K562 (cell line): ENCODE results near the gene DIS3L2. TPM values are rescaled to one million over a fixed set of nuclear protein-coding genes. Genes with fewer than 3 reads are reported as not detected.

Source experiments
- ATAC-seq: fragments of 200-7000 bp; cut with Tn5 transposase; 3 replicates; pipeline ENCODE4 v1.9.1; 2020; ENCODE audit warnings: moderate library complexity
- BruUV-seq: library from RNA; stranded (reverse); fragments of 400-500 nt; replicated peaks from 2 replicates; lab custom pipeline; 2021; lab: Mats Ljungman, UMichigan
- CTCF ChIA-PET: fragments of 300-600 bp; formaldehyde crosslinking; extraction: SDS; loops from one replicate; lab custom pipeline; 2021; ENCODE audit warnings: low intra/inter-chr PET ratio; lab: Yijun Ruan, JAX
- POLR2A ChIA-PET: fragments of 300-600, 350-650 bp; sonication (Branson Sonifier 250); formaldehyde crosslinking; extraction: SDS; loops from one replicate; lab custom pipeline; 2021; ENCODE audit warnings: antibody characterized with exemption, inconsistent platforms; lab: Yijun Ruan, JAX
- DNase-seq, 4 experiments: peaks; one replicate each; pipeline versions ENCODE4 v3.0.0 to v3.0.0-alpha.2; 2011 to 2018; ENCODE audit warnings: low spot score in 3 of 4, mixed read lengths in 3 of 4; ENCODE audit errors: extremely low read depth in 1 of 4
- FAIRE-seq: peaks from 2 replicates; lab custom pipeline; 2011; peaks lifted over from hg19 to GRCh38; lab: Jason Lieb, UNC
- H2AFZ ChIP-seq: 2 replicates; pipeline ENCODE4 v1.6.0; 2011; ENCODE audit warnings: low read depth, low read length, control low read depth, inconsistent platforms
- H3K27ac ChIP-seq: fragments of 200-600 bp; 3 replicates; pipeline ENCODE4 v1.8.0; 2011; ENCODE audit warnings: low read depth, mild to moderate bottlenecking, control low read depth, inconsistent platforms, low read length, moderate library complexity, mixed read lengths; ENCODE audit errors: extremely low read depth
- H3K27me3 ChIP-seq, 2 experiments: fragments of 300-600 bp in 1 of 2; 2 replicates in 1 of 2; 3 replicates in 1 of 2; pipeline versions ENCODE4 v1.6.0 to v1.8.0; 2011; ENCODE audit warnings: inconsistent platforms in 2 of 2, low read length in 2 of 2, mild to moderate bottlenecking in 1 of 2, mixed read lengths in 1 of 2, moderate library complexity in 1 of 2; ENCODE audit not compliant: control insufficient read depth in 2 of 2, insufficient read depth in 2 of 2
- H3K36me3 ChIP-seq: fragments of 300-600 bp; 3 replicates; pipeline ENCODE4 v1.8.0; 2011; ENCODE audit warnings: mild to moderate bottlenecking, low read length, inconsistent platforms; ENCODE audit not compliant: control insufficient read depth, insufficient read depth
- H3K4me1 ChIP-seq, 2 experiments: fragments of 200-600 bp in 1 of 2; replicated peaks in 1 of 2; 2 replicates in 1 of 2; 3 replicates in 1 of 2; pipeline versions ENCODE4 v1.5.1 to v1.8.0; 2011; ENCODE audit warnings: inconsistent platforms in 2 of 2, low read length in 2 of 2, mild to moderate bottlenecking in 1 of 2, mixed read lengths in 1 of 2, moderate library complexity in 1 of 2; ENCODE audit not compliant: control insufficient read depth in 2 of 2, insufficient read depth in 2 of 2
- H3K4me2 ChIP-seq: 2 replicates; pipeline ENCODE4 v1.6.1; 2011; ENCODE audit warnings: low read length, control low read depth, inconsistent platforms, mixed read lengths; ENCODE audit not compliant: insufficient read depth
- H3K4me3 ChIP-seq: fragments of 200-600 bp; sonication (generic), shearing (Covaris generic); 2 replicates; pipeline ENCODE4 v1.5.1; 2016; ENCODE audit warnings: control low read depth, inconsistent platforms
- H3K79me2 ChIP-seq: fragments of 200-600 bp; 3 replicates; pipeline ENCODE4 v1.8.0; 2011; ENCODE audit warnings: low read length, inconsistent platforms; ENCODE audit not compliant: control insufficient read depth, insufficient read depth
- H3K9ac ChIP-seq, 2 experiments: 2 replicates each; pipeline versions ENCODE4 v1.6.0 to v1.6.1; 2011; ENCODE audit warnings: low read depth in 2 of 2, low read length in 2 of 2, control low read depth in 1 of 2, inconsistent platforms in 1 of 2, mild to moderate bottlenecking in 1 of 2, mixed read lengths in 1 of 2; ENCODE audit not compliant: insufficient read depth in 1 of 2
- H3K9me1 ChIP-seq: one replicate; pipeline ENCODE4 v1.6.0; 2011; ENCODE audit warnings: inconsistent platforms, mild to moderate bottlenecking, low read length, moderate library complexity; ENCODE audit not compliant: control insufficient read depth, insufficient read depth
- H3K9me3 ChIP-seq: replicated peaks from 2 replicates; pipeline ENCODE4 v1.5.1; 2011; ENCODE audit warnings: low read depth, low read length, inconsistent platforms; ENCODE audit not compliant: control insufficient read depth, insufficient read depth
- H4K20me1 ChIP-seq: replicated peaks from 2 replicates; pipeline ENCODE4 v1.6.1; 2011; ENCODE audit warnings: low read length, inconsistent platforms, mixed read lengths; ENCODE audit not compliant: control insufficient read depth, insufficient read depth
- BHLHE40 ChIP-seq: IDR thresholded peaks from 2 replicates; pipeline ENCODE4 v1.6.1; 2011; ENCODE audit warnings: low read length, improper control_type of control experiment
- HNRNPH1 ChIP-seq: fragments of 200-400 bp; formaldehyde crosslinking; optimal IDR thresholded peaks from 2 replicates; pipeline ENCODE3; 2017; ENCODE audit warnings: low read depth, mild to moderate bottlenecking, low read length, moderate library complexity
- NKRF ChIP-seq: fragments of 450-650 bp; IDR thresholded peaks from 2 replicates; pipeline ENCODE4 v1.6.1; 2016; ENCODE audit warnings: borderline replicate concordance
- WGBS: fragments of 100-300 bp; shearing (Covaris generic); methylation state at CpG from one replicate; pipeline ENCODE4 v1.1.6; 2016; ENCODE audit warnings: low coverage, mixed read lengths; ENCODE audit not compliant: insufficient coverage; ENCODE audit errors: missing lambda C conversion rate; 5-methylcytosine and 5-hydroxymethylcytosine counted together
- in situ Hi-C: fragments of 300-500 bp; cut with MboI; formaldehyde crosslinking; loops from 4 replicates; pipeline ENCODE4 v1.15.0; 2018; ENCODE audit warnings: inconsistent platforms, mixed read lengths
- intact Hi-C: fragments of 100-400 bp; cut with micrococcal nuclease; formaldehyde crosslinking; loops from 2 replicates; pipeline ENCODE4 v1.14.2; 2022
- polyA plus RNA-seq, 8 experiments: library from polyadenylated mRNA; depleted of rRNA in 4 of 8; stranded (reverse) in 5 of 8; unstranded in 3 of 8; fragments of >200 nt; fragmentation: Nextera tagmentation in 2 of 8; fragmentation: Illumina TruSeq in 1 of 8; extraction: Ambion mirVana in 2 of 8; extraction: Trizol in 1 of 8; gene quantifications; 2 replicates each; pipeline versions ENCODE4 v1.2.1 to v1.2.3, GENCODE V29; 2011 to 2014; ENCODE audit warnings: inconsistent platforms in 1 of 8, missing spikeins in 1 of 8
- total RNA-seq, 7 experiments: library from RNA; depleted of rRNA in 6 of 7; stranded (reverse); fragments of >200 nt in 6 of 7; fragmentation: Illumina TruSeq in 2 of 7; extraction: Trizol in 2 of 7; gene quantifications; 2 replicates each; pipeline versions ENCODE4 v1.2.1 to v1.2.3, GENCODE V29; 2011 to 2021; ENCODE audit warnings: low replicate concordance in 1 of 7

DIS3L2 gene
- total and polyA plus RNA-seq, 9 of the 15 experiments (the other 6 are each of a cell fraction or from before 2014, with no cell fraction given): 1.5 to 19.2 (median 11.2) TPM

DNA sequence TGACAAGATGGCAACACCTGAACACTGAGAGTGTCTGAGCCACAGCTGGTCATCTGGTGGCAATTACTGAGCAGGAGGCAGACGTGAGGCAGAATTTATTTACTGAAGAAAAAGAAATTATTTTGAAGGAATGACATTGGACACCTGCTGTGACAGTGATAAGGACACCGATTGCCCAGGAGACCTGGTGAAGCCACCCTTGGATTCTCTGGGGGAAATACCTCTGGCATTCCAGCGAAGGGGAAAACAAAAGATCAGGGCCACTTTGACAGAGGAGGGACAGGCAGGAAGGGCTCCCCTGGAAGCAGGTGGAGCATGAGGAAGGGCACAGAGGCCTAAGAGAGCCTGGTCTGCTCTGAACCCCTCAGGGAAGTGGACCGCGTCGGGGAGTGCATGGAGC is 331.7 kb downstream of the DIS3L2 start:
- intact Hi-C loops (no loop called here), in situ Hi-C loops (loop anchor here (10.0 kb wide), 1 partner anchor 388 kb away; no protein-coding TSS in a partner anchor)
- 56% methylated on average over 3 of the region's 6 CpGs for WGBS

More for the DNA sequence above, 331.7 kb downstream of the DIS3L2 start:
- Histone ChIP-seq H3K27me3 (no peaks in the 10 kb centered on the region), H3K4me1 (no peaks in the 10 kb centered on the region), H3K36me3 (no peaks in the 10 kb centered on the region), H3K4me3 (no peak overlapping the region), H3K9me1 (no peaks in the 10 kb centered on the region), H3K27ac (no peak overlapping the region), H3K9me3 (no peaks in the 10 kb centered on the region), H3K4me2 (no peak overlapping the region), H3K79me2 (no peaks in the 10 kb centered on the region), H2AFZ (no peak overlapping the region), H3K9ac (no peak overlapping the region), H4K20me1 (no peaks in the 10 kb centered on the region)
- BruUV-seq: no TSS peak
- ChIA-PET POLR2A (no interaction called here), CTCF (interaction anchor here (1.2 kb wide), 1 partner anchor 393 kb away, joined by 3 read pairs; no protein-coding TSS in a partner anchor)
- no peak for FAIRE-seq
- DNase-seq: no peak
- TF ChIP-seq NKRF: no peak
- TF ChIP-seq HNRNPH1: no peak
- no peak for TF ChIP-seq BHLHE40
- no peak for ATAC-seq
